Measurements from ENCODE around the gene MRPL22. TPM values are rescaled to one million over a fixed set of nuclear protein-coding genes. Genes with fewer than 3 reads are reported as not detected.

The MRPL22 gene
- total RNA-seq, 1 donor from 2014 or later, result 31.2 TPM

GRCh38 chr5:154916874-154917273 lies 24.0 kb upstream of the MRPL22 start:
- no peaks in the 10 kb centered on the region for H3K9me3 ChIP-seq
- no peaks in the 10 kb centered on the region for H3K27me3 ChIP-seq (ENCODE audit: low read depth)
- no peak for ATAC-seq
- TF ChIP-seq CTCF (IDR thresholded peaks at IDR 0.05), result no peak
- no peak overlapping the region for H3K4me3 ChIP-seq
- no peaks in the 10 kb centered on the region for H3K4me1 ChIP-seq
- no peak for DNase-seq
- intact Hi-C loops (cut with DNase I), result no loop called here
- H3K27ac ChIP-seq, result no peak overlapping the region
- H3K36me3 ChIP-seq, result peaks cover 86% of the 10 kb centered on the region

- DNase-seq (no peak), ATAC-seq (no peak)
- H3K27ac ChIP-seq, result no peak overlapping the region
- H3K4me3 ChIP-seq, result no peak overlapping the region
- H3K4me1 ChIP-seq, result no peaks in the 10 kb centered on the region
- H3K27me3 ChIP-seq (ENCODE audit: low read depth), result no peaks in the 10 kb centered on the region
- H3K36me3 ChIP-seq, result peaks cover 85% of the 10 kb centered on the region
- intact Hi-C loops (cut with DNase I), result no loop called here
- TF ChIP-seq CTCF (IDR thresholded peaks at IDR 0.05), result no peak
- H3K9me3 ChIP-seq, result no peaks in the 10 kb centered on the region
These were observed 23.1 kb upstream of the MRPL22 start for GRCh38 chr5:154917757-154918156.

- Histone ChIP-seq H3K4me1 (no peaks in the 10 kb centered on the region), H3K27ac (no peak overlapping the region), H3K9me3 (no peaks in the 10 kb centered on the region), H3K27me3 (ENCODE audit: low read depth) (no peaks in the 10 kb centered on the region), H3K36me3 (peaks cover 96% of the 10 kb centered on the region), H3K4me3 (no peak overlapping the region)
- no peak for TF ChIP-seq CTCF (IDR thresholded peaks at IDR 0.05)
- DNase-seq (no peak), ATAC-seq (no peak)
- intact Hi-C loops (cut with DNase I), result no loop called here
These were observed 17.1 kb upstream of the MRPL22 start for GRCh38 chr5:154923441-154924430.

- no peak overlapping the region for H3K4me3 ChIP-seq
- DNase-seq, result no peak
- ATAC-seq, result no peak
- no peak for TF ChIP-seq CTCF (IDR thresholded peaks at IDR 0.05)
- H3K9me3 ChIP-seq, result no peaks in the 10 kb centered on the region
- peaks cover 47% of the 10 kb centered on the region for H3K36me3 ChIP-seq
- peaks cover 15% of the 10 kb centered on the region for H3K4me1 ChIP-seq
- intact Hi-C loops (cut with DNase I), result no loop called here
- H3K27ac ChIP-seq, result no peak overlapping the region
- H3K27me3 ChIP-seq (ENCODE audit: low read depth), result no peaks in the 10 kb centered on the region
These were observed 7.3 kb upstream of the MRPL22 start for GRCh38 chr5:154933537-154933936.

- Histone ChIP-seq H3K9me3 (no peaks in the 10 kb centered on the region), H3K4me3 (no peak overlapping the region), H3K36me3 (peaks cover 37% of the 10 kb centered on the region), H3K27me3 (ENCODE audit: low read depth) (no peaks in the 10 kb centered on the region), H3K4me1 (peaks cover 18% of the 10 kb centered on the region), H3K27ac (no peak overlapping the region)
- TF ChIP-seq CTCF (IDR thresholded peaks at IDR 0.05), result no peak
- no peak for DNase-seq
- intact Hi-C loops (cut with DNase I), result no loop called here
- ATAC-seq, result no peak
These were observed 6.0 kb upstream of the MRPL22 start for GRCh38 chr5:154934881-154935280.

Data from lower lobe of right lung (tissue), 2 donors.